ENCODE results near the gene UBFD1. TPM values are rescaled to one million over a fixed set of nuclear protein-coding genes. Genes with fewer than 3 reads are reported as not detected.
"Not testable (repeated sequence)": the region's sequence is repeated elsewhere in the genome, so short reads cannot be mapped to it uniquely, and the experiment has no call there.

UBFD1 gene
- polyA plus RNA-seq, 12 donors: 59.3 to 93.8 (median 67.3) TPM

- DNase-seq: no peak
Observed at GRCh38 chr16:23521965-23522364, 35.6 kb upstream of the UBFD1 start.

- DNase-seq: no peak
Observed at GRCh38 chr16:23523321-23523720, 34.2 kb upstream of the UBFD1 start.

GRCh38 chr16:23523876-23524385 lies 33.6 kb upstream of the UBFD1 start:
- no peak for DNase-seq

- DNase-seq: no peak
Observed at GRCh38 chr16:23524886-23525285, 32.6 kb upstream of the UBFD1 start.

- DNase-seq: no peak
Observed at GRCh38 chr16:23527961-23528643, 29.4 kb upstream of the UBFD1 start.

- no peak for DNase-seq
Observed at GRCh38 chr16:23528644-23529310, 28.8 kb upstream of the UBFD1 start.

GRCh38 chr16:23530062-23530461 lies 27.5 kb upstream of the UBFD1 start:
- no peak for DNase-seq

- no peak for DNase-seq
Observed at GRCh38 chr16:23532448-23532847, 25.1 kb upstream of the UBFD1 start.

- no peak for DNase-seq
Observed at GRCh38 chr16:23534868-23535860, 22.4 kb upstream of the UBFD1 start.

GRCh38 chr16:23535901-23536300 lies 21.6 kb upstream of the UBFD1 start:
- no peak for DNase-seq

- DNase-seq: no peak
Observed at GRCh38 chr16:23537390-23537789, 20.1 kb upstream of the UBFD1 start.

GRCh38 chr16:23538919-23539278 lies 18.6 kb upstream of the UBFD1 start:
- no peak for DNase-seq

GRCh38 chr16:23539984-23540816 lies 17.3 kb upstream of the UBFD1 start:
- no peak for DNase-seq

GRCh38 chr16:23540817-23541178 lies 16.7 kb upstream of the UBFD1 start:
- DNase-seq: not testable (repeated sequence)

- DNase-seq: no peak
Observed at GRCh38 chr16:23544436-23544835, 13.1 kb upstream of the UBFD1 start.

- DNase-seq: no peak
Observed at GRCh38 chr16:23549938-23550337, 7.6 kb upstream of the UBFD1 start.

- no peak for DNase-seq
Observed at GRCh38 chr16:23552161-23552560, 5.4 kb upstream of the UBFD1 start.

GRCh38 chr16:23554536-23554935 lies 3.0 kb upstream of the UBFD1 start:
- no peak for DNase-seq

GRCh38 chr16:23557779-23558702 lies 514 bp downstream of the UBFD1 start:
- peak; percentile 39 for DNase-seq

GRCh38 chr16:23561586-23561985 lies 4.1 kb downstream of the UBFD1 start:
- DNase-seq: no peak

All from muscle of arm (tissue), 12 donors.